Midbrain (tissue), 1 donor: ENCODE data around the gene SRPK3.
"Not testable (repeated sequence)": the region's sequence is repeated elsewhere in the genome, so short reads cannot be mapped to it uniquely, and the experiment has no call there.

Experiments used
- DNase-seq: peaks from one replicate; lab custom pipeline; 2025; lab: John Stamatoyannopoulos, UW

The SRPK3 gene

DNA sequence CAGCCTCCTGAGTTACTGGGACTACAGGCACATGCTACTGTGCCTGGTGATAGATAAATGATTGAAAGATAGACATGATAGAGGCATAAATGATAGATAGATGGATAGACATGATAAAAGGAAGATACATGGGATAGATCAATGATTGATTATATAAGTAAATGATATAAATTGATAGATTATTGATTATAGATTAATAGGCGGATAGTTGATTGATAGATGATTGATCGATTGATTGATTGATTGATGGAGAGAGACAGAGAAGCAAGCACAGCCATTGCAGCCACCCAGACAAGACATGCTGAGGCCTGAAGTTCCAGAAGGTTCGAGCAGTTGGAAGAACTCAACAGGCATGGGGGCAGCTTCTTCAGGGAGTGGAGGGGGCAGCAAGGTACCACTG lies 34.5 kb upstream of the SRPK3 start:
- DNase-seq = no peak

DNA sequence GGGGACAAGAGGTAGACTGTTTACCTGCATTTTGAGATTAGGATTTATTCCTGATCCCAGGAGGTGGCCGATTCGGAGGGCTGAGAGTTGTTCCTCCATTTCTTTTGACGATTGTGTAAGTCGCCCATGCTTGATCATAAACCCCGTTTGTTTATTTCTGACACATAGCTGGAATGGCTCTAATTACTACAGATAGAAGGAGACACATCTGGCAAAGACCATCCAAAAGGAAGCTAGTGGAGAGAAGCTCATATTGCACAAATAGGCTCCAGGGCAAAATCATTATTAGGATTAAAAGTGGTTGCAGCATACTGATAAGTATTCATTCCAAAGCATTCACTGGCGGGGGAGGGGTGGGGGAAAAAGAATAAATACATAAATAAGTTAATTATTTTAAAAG lies 33.9 kb upstream of the SRPK3 start:
- not testable (repeated sequence) for DNase-seq

DNA sequence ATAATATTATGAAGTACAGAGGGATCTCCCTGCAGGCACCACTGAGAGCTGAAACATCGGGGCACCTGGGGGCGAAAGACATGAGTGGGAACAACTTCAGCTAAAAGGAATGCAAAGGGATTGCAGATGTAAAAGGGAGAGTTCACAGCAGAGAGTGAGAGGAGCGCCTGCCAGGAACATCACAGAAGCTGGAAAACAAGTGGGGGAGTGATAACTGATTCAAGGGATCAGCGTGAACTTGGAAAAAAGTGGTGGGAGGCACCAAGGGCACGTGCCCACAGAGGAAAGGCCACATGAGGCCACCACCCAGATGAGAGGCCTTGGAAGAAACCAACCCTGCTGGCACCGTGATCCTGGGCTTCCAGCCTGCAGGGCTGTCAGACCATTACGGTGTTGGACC lies 31.8 kb upstream of the SRPK3 start:
- not testable (repeated sequence) for DNase-seq

DNA sequence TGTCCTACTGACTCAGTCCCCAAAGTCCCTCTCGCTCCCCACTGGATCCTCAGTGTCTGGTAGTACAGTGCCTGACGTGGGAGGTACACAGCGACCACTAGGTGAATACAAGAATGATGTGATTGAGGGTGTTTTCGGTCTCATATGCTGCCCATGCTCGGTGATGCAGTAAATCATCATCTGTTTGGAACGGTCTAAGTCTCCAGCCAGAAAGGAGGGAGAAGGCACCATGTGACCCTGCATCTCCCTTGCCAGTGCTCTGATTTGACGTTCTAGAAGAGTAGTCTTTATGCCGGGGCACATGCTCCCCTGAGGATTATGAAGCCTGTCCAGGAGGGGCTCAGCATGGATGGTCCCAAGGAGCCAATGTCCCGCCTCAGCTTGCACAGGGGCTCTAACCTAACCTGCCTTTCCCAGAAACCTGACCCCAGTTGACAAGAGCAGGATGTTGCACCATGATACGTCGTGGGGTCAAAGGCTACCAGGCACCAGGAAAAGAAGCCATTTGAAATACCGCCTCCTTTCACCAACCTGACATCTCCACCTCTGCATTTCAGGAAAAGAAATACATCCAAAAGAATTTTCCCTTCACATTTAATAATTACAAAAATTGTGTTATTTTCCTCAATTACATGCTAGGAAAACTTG lies 30.6 kb upstream of the SRPK3 start:
- DNase-seq = no peak

DNA sequence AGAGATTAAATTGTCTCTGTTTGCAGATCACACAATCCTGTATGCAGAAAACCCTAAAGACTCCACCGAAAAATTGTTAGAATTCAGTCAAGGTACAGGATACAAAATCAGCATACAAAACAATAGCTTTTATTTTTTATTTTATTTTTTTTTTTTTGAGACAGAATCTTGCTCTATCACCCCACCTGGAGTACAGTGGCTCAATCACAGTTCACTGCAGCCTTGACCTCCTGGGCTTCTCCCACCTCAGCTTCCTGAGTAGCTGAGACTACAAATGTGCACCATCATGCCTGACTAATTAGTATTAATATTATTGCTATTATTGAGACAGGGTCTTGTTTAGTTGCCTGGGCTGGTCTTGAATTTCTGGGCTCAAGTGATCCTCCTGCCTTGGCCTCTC lies 25.7 kb upstream of the SRPK3 start:
- no peak for DNase-seq

DNA sequence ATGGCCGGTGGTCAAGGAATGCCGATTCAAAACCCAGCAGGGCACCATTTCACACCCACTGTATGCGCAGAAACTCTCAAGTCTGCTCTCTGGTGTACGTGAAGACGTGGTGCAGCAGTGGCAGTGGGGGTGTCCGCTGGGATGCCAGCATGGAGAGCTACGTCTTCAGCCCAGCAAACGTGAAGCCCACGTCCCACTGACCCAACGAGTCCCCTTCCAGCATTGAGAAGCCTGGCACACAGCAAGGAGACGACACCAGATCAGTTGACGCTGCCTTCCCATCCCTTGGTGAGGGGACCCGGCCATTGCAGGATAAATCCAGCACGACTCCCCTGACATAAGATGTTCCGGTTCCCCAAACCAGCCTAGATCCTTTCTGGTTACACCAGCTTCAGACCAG lies 19.0 kb upstream of the SRPK3 start:
- no peak for DNase-seq

DNA sequence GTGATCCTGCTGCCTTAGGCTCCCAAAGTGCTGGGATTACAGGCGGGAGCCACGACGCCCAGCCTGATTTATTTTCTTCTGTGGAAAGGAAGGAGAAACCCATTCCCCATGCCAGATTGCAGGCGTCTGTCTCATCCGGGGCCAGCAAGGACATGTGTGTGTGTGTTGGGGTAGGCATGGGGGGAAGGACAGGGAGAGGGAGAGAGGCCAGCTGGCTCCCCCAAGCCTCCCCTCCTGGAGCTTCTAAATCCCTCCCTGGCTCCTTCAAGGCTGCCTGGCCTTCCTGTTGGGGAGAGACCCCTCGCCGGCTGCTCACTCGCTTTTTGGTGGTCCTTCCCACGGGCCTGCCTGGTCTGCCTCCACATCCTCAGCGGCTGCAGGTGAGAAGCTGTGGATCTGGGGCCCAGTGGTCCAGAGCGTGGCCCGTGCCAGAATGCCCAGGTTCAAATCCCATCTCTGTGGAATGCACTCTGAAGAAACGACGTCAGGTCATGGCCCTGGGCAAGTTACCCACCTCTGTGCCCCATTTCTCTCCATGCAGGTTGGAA lies 18.1 kb upstream of the SRPK3 start:
- no peak for DNase-seq

DNA sequence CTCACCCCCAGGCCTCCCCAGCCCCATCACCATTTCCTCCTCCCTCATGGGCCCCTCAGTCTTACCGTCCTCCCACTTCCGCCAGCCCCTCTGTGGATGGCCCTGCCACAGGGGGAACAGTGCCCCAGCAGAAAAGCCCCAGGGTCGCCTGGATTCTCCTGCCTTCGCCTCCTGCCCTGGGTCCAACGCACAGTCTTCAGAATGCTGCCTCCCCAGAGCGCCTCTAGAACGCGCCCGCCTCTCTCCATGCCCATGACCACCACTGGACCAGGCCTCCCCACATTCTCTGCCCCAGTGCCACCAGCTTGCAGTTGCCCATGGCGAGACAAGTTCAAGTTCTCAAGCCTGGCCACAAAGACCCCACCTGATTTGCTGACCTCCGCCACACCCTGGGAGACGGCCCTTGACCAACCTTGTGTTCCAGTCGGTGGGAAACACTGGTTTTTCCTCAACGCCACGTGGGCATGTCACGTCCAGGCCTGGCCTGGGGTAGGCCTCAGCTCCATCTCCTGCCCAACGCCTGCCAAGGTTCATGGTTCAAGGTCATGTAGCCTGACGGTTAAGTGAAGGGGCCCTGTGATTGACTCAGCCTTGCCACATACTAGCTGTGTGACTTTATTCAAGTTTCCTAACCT lies 17.4 kb upstream of the SRPK3 start:
- no peak for DNase-seq

DNA sequence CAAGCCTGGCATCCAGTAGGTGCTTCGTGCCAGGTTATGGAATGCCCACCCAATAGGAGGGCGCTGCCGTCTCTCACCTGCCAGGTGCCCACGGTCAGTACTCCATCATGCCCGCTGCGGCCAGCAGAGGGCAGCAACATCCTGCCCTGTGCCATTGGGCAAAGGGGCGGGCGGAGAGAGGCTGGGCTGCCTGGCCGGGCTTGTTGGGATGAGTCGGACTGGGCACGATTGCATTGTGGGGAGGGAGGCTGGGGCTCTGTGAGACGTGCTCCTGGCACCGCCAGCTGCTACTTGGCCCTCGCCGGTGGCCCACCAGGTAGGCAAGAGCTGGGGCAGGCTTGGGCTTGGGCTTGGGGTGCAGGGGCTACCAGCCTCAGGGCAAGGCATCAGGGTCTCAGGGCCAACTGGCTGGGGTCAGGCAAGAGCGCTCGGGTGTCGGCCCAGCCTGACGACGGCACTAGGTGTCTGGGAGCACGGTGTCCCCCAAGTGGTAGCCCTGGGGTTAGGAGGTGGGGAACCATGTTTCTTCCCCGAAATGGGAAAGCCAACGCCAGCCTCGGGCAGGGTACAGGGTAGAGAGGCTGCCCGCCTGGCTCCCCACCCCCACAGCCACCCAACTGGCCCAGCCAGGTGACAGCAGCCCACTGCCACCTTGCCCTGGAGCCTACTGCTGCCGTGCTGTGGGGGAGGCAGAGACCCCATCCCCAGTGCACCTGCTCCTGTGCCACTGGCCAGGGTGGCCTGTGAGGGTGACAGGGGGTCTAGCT lies 16.7 kb upstream of the SRPK3 start, which contains the start of gene PLXNB3:
TSS of gene PLXNB3 (plus strand) at position 261 of the 767 bp plus-strand sequence. CDS start 1,287 bp downstream, outside the sequence.
- DNase-seq = peak; percentile 88

DNA sequence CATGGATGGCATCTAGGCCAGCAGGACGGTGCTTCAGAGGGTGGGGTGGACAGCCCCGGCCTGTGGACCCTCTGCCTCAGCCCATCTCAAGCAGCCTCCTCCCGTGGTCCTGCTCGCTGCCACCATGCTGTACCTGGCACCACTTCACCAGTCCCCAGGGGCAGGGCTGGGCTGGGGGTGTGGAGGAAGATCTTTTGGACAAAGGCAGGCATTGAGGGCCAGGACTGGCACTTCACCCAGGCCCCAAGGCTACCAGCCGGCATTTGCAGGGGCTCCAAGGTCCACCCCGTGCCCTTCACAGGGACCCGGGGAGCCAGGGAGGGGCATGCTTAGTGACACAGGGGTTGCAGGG lies 16.1 kb upstream of the SRPK3 start:
- no peak for DNase-seq

DNA sequence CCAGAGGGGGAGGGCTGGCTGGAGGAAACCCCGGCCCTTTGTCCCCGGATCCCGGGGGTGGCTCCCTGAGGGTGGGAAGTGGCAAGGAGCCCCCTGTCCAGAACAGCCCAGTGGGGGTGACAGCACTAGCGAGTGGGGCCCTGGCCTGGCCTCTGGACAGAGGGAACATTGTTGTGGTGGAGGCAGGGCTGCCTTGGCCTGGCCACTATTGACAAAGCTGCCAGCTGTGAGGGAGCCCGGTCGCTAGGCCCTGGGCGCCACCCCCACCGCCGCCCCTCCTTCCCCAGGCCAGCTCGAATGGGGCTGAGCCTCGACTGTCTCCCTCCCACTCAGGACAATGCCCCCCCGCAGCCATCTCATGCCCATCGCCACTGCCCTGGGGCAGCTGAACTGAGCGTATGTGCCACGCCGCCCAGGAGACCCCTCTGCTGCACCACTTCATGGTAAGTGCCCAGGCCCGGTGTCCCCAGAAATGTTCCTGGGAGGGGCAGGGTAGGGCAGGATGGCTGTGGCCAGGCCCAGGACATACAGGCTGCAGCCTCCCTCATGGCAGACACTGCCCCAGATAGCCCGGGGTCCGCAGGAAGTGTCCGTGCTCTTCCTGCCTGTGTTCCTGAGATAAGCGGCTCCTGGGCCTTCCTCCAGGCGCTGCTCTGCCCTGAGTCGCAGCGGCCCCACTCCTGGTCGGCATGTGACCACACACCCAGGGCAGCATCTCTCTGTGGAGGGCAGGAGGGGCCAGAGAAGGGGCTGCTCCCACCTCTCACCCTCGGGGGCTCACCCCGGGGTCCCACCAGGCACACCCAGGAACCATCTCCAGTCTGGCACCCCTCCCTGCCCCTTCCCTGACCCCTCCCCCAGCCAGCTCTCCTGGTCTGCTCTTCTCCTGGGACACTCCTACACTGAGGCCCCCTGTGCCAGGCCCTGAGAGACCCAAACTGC lies 15.4 kb upstream of the SRPK3 start:
- peak; percentile 95 for DNase-seq

DNA sequence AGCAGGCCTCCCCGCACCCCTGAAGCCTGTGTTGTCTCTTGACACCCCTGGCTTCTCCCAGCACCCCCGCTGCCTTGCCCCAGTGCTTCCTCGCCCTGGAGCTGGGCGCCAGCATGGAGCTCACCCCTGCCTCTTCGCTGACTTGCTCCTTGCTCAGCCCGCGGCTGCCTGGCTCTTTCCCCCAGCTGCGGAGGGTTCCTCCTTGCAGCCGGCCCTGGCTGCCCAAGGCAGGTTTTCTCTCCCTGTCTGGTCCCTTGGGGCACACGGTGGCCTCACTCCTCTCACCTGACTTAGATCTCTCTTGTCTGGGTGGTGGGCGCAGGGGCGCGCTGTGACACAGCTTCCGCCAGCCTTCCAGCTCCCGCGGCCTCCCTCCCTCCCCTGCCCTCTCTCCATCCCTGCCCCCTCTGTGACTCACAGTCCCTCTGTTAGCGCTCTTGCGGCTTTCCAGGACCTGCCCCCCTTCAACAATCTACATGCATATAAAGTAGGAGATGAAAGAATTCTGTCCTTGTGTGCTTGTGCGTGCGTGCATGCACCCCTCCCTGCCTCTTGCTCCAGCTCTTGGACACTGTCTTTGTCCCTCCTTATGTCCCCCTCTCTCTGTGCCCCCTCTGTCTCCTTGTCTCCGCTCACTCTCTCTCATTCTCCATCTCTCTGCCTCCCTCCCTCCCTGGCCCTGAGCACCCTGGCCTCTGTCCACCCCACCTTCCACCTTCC lies 14.6 kb upstream of the SRPK3 start:
- DNase-seq = peak; percentile 59

DNA sequence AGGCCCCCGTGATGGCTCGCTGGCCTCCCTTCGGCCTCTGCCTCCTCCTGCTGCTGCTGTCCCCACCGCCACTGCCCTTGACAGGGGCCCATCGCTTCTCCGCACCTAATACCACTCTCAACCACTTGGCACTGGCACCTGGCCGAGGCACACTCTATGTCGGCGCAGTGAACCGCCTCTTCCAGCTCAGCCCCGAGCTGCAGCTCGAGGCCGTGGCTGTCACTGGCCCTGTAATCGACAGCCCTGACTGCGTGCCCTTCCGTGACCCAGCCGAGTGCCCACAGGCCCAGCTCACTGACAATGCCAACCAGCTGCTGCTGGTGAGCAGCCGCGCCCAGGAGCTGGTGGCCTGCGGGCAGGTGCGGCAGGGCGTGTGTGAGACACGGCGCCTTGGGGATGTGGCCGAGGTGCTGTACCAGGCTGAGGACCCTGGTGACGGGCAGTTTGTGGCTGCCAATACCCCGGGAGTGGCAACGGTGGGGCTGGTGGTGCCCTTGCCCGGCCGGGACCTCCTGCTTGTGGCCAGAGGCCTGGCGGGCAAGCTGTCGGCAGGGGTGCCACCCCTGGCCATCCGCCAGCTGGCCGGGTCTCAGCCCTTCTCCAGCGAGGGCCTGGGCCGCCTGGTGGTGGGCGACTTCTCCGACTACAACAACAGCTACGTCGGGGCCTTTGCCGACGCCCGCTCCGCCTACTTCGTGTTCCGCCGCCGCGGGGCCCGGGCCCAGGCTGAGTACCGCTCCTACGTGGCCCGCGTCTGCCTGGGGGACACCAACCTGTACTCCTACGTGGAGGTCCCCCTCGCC lies 13.8 kb upstream of the SRPK3 start:
- no peak for DNase-seq

DNA sequence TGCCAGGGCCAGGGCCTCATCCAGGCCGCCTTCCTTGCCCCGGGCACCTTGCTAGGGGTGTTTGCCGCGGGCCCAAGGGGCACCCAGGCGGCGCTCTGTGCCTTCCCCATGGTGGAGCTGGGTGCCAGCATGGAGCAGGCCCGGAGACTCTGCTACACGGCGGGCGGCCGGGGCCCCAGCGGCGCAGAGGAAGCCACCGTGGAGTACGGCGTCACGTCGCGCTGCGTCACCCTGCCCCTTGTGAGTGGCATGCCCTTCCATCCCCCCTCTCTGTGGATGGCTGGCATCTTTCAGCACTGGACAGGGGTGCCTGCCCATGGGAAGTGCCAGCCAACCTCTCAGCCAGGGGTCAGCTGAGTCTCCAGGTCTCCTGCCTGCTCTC lies 13.2 kb upstream of the SRPK3 start:
- DNase-seq = no peak

DNA sequence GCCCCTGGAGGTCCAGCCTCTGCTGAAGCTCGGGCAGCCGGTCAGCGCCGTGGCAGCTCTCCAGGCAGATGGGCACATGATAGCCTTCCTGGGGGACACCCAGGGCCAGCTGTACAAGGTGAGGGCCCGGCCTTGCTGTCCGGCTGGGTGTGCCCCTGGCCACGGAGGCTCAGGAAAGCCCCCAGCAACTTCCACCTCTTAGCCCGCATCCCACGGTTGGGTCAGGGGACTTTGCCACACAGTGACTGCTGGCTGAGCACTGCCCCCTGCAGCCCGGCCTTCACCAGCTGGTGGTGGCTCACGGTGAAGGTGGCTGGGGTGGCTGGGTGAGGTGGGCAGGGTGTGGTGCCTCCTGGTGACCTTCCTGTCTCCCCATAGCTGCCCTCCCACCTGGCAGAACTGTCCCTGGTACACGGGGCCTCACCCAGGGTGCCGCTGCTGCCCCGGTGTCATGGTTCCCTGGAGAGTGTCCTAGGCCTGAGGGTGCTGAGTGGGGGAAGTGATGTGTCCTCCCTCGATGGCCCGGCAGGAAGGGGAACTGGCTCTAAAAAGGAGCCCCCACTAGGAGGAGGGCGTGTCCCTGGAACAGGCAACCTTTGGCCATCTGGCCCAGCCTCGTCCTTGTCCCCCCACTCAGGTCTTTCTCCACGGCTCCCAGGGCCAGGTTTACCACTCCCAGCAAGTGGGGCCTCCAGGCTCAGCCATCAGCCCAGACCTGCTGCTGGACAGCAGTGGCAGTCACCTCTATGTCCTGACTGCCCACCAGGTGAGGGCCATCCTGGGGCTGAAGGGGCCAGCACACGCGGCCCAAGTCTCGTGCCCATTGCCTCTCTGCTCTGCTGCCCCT lies 12.3 kb upstream of the SRPK3 start:
- no peak for DNase-seq

DNA sequence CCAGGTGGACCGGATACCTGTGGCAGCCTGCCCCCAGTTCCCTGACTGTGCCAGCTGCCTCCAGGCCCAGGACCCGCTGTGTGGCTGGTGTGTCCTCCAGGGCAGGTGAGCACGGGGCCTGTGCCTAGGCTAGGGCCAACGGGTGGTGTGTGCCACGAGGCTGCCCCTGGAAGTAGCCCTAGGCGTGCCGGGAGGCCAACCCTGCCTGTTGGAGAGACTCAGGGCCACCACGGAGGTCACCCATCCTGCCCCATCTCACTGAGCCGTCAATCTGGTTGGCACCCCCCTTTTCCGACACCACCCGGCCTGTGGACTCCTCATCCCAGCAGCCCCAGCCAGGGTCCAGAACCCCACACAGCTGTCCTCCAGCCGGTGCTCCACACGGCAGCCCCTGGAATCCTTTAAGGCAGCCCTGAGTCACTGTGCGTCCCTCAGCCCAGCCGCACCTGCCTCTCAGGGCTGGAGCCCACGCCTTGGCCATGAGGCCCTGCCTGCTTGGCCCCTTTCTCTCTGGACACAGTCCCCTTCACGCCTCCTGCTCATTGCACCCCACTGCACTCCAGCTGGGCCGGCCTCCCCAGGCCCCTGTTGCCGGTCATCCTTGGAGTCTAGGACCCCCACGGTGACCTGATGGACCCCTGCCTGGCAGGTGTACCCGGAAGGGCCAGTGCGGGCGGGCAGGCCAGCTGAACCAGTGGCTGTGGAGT lies 11.5 kb upstream of the SRPK3 start:
- no peak for DNase-seq

DNA sequence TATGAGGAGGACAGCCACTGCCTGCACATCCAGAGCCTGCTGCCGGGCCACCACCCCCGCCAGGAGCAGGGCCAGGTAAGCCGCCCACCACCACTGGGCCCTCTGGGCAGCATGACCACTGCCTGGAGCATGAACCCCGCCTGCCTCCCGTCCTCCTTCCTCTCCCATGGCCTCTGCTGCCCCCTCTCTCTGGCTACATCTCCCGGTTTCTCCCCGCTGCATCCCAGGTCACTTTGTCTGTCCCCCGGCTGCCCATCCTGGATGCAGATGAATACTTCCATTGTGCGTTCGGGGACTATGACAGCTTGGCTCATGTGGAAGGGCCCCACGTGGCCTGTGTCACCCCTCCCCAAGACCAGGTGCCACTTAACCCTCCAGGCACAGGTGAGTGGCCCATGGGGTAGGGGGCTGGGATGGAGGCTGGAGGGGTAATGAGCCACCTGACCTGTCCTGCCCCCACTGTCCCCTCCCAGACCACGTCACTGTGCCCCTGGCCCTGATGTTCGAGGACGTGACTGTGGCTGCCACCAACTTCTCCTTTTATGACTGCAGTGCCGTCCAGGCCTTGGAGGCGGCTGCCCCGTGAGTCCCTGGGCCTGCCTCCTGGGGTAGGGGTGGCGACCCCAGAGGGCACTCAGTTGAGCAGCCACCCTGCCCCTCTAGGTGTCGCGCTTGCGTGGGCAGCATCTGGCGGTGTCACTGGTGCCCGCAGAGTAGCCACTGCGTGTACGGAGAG lies 10.8 kb upstream of the SRPK3 start:
- DNase-seq = no peak
